OCI-LY7 (cell line): ENCODE data around the gene PAPLN. TPM values are rescaled to one million over a fixed set of nuclear protein-coding genes. Genes with fewer than 3 reads are reported as not detected.

ENCODE experiments used
- BruUV-seq: library from RNA; stranded (reverse); fragments of 400-500 nt; replicated peaks from 2 replicates; lab custom pipeline; 2021; lab: Mats Ljungman, UMichigan
- CTCF ChIA-PET: fragments of 300-600 bp; sonication (Branson Sonifier 250); formaldehyde crosslinking; loops from one replicate; lab custom pipeline; 2022; ENCODE audit warnings: antibody characterized with exemption; ENCODE audit not compliant: unreplicated experiment; lab: Charles Lee
- POLR2A ChIA-PET: fragments of 300-600 bp; sonication (Branson Sonifier 250); formaldehyde crosslinking; loops from one replicate; lab custom pipeline; 2022; ENCODE audit warnings: antibody characterized with exemption; lab: Charles Lee
- DNase-seq: peaks from one replicate; pipeline ENCODE4 v3.0.0-alpha.2; 2015; ENCODE audit warnings: low spot score
- H2AFZ ChIP-seq: fragments of 200-600 bp; sonication (generic), shearing (Covaris generic); 2 replicates; pipeline ENCODE4 v1.6.1; 2014; ENCODE audit warnings: mild to moderate bottlenecking, antibody characterized with exemption, low read length, moderate library complexity
- H3K27ac ChIP-seq: fragments of 200-600 bp; sonication (generic); 2 replicates; pipeline ENCODE4 v1.5.1; 2014; ENCODE audit warnings: mixed run types, low read depth, mild to moderate bottlenecking, moderate library complexity, low read length, inconsistent platforms; ENCODE audit not compliant: poor library complexity, severe bottlenecking
- H3K36me3 ChIP-seq: fragments of 200-600 bp; sonication (generic); 2 replicates; pipeline ENCODE4 v1.6.1; 2014; ENCODE audit warnings: mild to moderate bottlenecking, antibody characterized with exemption, low read length, moderate library complexity, mixed read lengths; ENCODE audit not compliant: insufficient read depth
- H3K4me1 ChIP-seq: fragments of 200-600 bp; sonication (generic); 2 replicates; pipeline ENCODE4 v1.5.1; 2014; ENCODE audit warnings: mild to moderate bottlenecking, low read length; ENCODE audit not compliant: insufficient read depth, poor library complexity, severe bottlenecking
- H3K4me2 ChIP-seq: fragments of 200-600 bp; sonication (generic); 2 replicates; pipeline ENCODE4 v1.6.1; 2014; ENCODE audit warnings: mild to moderate bottlenecking, low read length
- H3K4me3 ChIP-seq: fragments of 200-600 bp; sonication (generic); 2 replicates; pipeline ENCODE4 v1.5.1; 2014; ENCODE audit warnings: mild to moderate bottlenecking, low read depth, low read length; ENCODE audit not compliant: poor library complexity, severe bottlenecking
- H3K79me2 ChIP-seq: fragments of 200-600 bp; sonication (generic); 2 replicates; pipeline ENCODE4 v1.6.1; 2016; ENCODE audit warnings: low read depth, mild to moderate bottlenecking, low read length, moderate library complexity, mixed read lengths; ENCODE audit not compliant: insufficient read depth
- H3K9me2 ChIP-seq: fragments of 200-600 bp; sonication (generic); 2 replicates; pipeline ENCODE4 v1.6.1; 2016; ENCODE audit warnings: mild to moderate bottlenecking, low read length, mixed read lengths; ENCODE audit not compliant: insufficient read depth
- H3K9me3 ChIP-seq: fragments of 200-600 bp; sonication (generic); 2 replicates; pipeline ENCODE4 v1.6.1; 2014; ENCODE audit warnings: mild to moderate bottlenecking, mixed run types, low read length, mixed read lengths
- H4K20me1 ChIP-seq: fragments of 200-600 bp; sonication (generic); 2 replicates; pipeline ENCODE4 v1.6.1; 2014; ENCODE audit warnings: mild to moderate bottlenecking, antibody characterized with exemption, low read length, moderate library complexity, mixed read lengths; ENCODE audit not compliant: insufficient read depth
- CTCF ChIP-seq: fragments of 200-600 bp; sonication (generic); conservative IDR thresholded peaks from 2 replicates; pipeline ENCODE4 v1.5.1; 2014; ENCODE audit warnings: mild to moderate bottlenecking, antibody characterized with exemption, low read length, moderate library complexity, mixed read lengths
- EZH2phosphoT487 ChIP-seq: fragments of 200-600 bp; sonication (generic); IDR thresholded peaks from 2 replicates; pipeline ENCODE4 v1.6.1; 2018; ENCODE audit warnings: low read depth, borderline replicate concordance, mild to moderate bottlenecking, mixed run types, antibody characterized with exemption, low read length, moderate library complexity, mixed read lengths
- intact Hi-C: fragments of 100-400 bp; cut with micrococcal nuclease; formaldehyde crosslinking; loops from one replicate; pipeline ENCODE4 v1.10.0; 2022; ENCODE audit not compliant: unreplicated experiment
- total RNA-seq, 2 experiments: library from RNA; depleted of rRNA in 1 of 2; stranded (reverse); fragments of >200 nt in 1 of 2; shearing (Covaris generic) in 1 of 2; gene quantifications; 2 replicates each; pipeline ENCODE4 v1.2.3, GENCODE V29; 2014 to 2022

Gene PAPLN
- total RNA-seq, 2 experiments from 2014 or later = 4.0 to 9.0 TPM

GRCh38 chr14:73260574-73260973 lies 23.3 kb downstream of the PAPLN start:
- H3K27ac ChIP-seq = no peak overlapping the region
- ChIA-PET CTCF (no interaction called here), POLR2A (no interaction called here)
- H2AFZ ChIP-seq = no peak overlapping the region
- no TSS peak for BruUV-seq
- TF ChIP-seq CTCF (no peak), EZH2phosphoT487 (no peak)
- no peaks in the 10 kb centered on the region for H4K20me1 ChIP-seq
- H3K79me2 ChIP-seq = no peaks in the 10 kb centered on the region
- H3K9me3 ChIP-seq = no peaks in the 10 kb centered on the region
- intact Hi-C loops = no loop called here
- no peak for DNase-seq
- H3K36me3 ChIP-seq = no peaks in the 10 kb centered on the region
- no peak overlapping the region for H3K4me2 ChIP-seq
- no peak overlapping the region for H3K4me3 ChIP-seq
- no peaks in the 10 kb centered on the region for H3K9me2 ChIP-seq
- peaks cover 10% of the 10 kb centered on the region for H3K4me1 ChIP-seq

- Histone ChIP-seq H3K27ac (no peak overlapping the region), H2AFZ (no peak overlapping the region), H3K9me3 (no peaks in the 10 kb centered on the region), H4K20me1 (no peaks in the 10 kb centered on the region), H3K9me2 (no peaks in the 10 kb centered on the region), H3K4me3 (no peak overlapping the region), H3K36me3 (no peaks in the 10 kb centered on the region), H3K4me2 (no peak overlapping the region), H3K79me2 (no peaks in the 10 kb centered on the region), H3K4me1 (peaks cover 10% of the 10 kb centered on the region)
- no TSS peak for BruUV-seq
- no peak for DNase-seq
- ChIA-PET CTCF (no interaction called here), POLR2A (no interaction called here)
- intact Hi-C loops = no loop called here
- no peak for TF ChIP-seq CTCF
- no peak for TF ChIP-seq EZH2phosphoT487
These were observed 23.8 kb downstream of the PAPLN start for GRCh38 chr14:73261075-73261474.

DNA sequence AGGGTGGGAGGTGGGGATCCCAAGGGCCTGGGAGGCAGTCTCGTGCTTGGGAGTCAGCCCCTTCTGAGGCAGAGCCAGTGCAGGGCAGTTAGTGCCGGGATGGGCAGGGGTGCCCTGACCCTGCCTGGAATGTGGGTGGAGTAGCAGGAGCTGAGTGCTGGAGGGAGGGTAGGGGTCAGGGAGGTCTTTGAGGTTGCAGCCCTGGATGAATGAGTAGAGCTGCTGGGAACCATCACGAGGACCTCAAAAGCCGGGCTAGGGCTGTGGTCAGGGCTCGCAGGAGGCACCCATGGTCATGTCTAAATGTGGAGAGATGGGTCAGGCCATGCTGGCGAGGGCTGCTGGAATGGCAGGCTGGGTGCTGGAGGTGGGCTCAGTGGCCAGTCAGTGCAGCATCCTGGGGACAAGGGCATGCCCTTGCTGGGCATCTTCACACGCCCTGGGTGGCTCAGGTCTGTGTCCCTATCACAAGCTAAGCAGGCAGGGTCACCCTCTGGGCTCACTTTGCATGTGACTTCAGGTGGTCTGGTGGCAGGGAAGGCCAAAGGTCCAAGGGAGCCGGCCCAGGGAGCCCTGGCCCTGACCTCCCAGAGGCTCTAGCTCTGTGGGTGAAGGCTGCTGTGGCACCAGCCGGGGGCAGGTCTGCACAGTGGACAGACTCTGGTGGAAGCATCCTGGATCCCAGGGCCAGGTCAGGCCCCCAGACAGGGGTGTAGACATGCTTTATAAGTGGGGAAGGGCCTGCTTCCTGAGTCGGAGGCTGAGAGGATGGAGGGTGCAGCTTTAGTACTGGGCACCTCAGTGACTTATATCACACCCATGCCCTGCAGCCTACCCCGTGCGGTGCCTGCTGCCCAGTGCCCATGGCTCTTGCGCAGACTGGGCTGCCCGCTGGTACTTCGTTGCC lies 24.5 kb downstream of the PAPLN start:
- H2AFZ ChIP-seq = no peak overlapping the region
- POLR2A ChIA-PET = no interaction called here
- CTCF ChIA-PET = no interaction called here
- no peak for DNase-seq
- H3K36me3 ChIP-seq = no peaks in the 10 kb centered on the region
- intact Hi-C loops = no loop called here
- H3K27ac ChIP-seq = no peak overlapping the region
- no peak overlapping the region for H3K4me3 ChIP-seq
- peaks cover 10% of the 10 kb centered on the region for H3K4me1 ChIP-seq
- H4K20me1 ChIP-seq = no peaks in the 10 kb centered on the region
- no peak overlapping the region for H3K4me2 ChIP-seq
- TF ChIP-seq EZH2phosphoT487 (no peak), CTCF (no peak)
- H3K9me3 ChIP-seq = no peaks in the 10 kb centered on the region
- no peaks in the 10 kb centered on the region for H3K9me2 ChIP-seq
- BruUV-seq = no TSS peak
- H3K79me2 ChIP-seq = no peaks in the 10 kb centered on the region
